Thyroid gland (tissue), 4 donors: ENCODE results near the gene DCAF6. TPM values are rescaled to one million over a fixed set of nuclear protein-coding genes. Genes with fewer than 3 reads are reported as not detected.

ENCODE experiments used
- DNase-seq, 2 donors: peaks; one replicate each; pipeline ENCODE4 v3.0.0-alpha.2; 2019
- H3K27ac ChIP-seq, 3 donors: fragments of 200-600 bp; sonication (generic); 1 replicate in 2 of 3; 2 replicates in 1 of 3; pipeline ENCODE4 v1.5.1; 2016 to 2019; ENCODE audit warnings: mild to moderate bottlenecking in 1 of 3, moderate library complexity in 1 of 3
- H3K27me3 ChIP-seq: fragments of 200-600 bp; sonication (generic); one replicate; pipeline ENCODE4 v1.5.1; 2019
- H3K36me3 ChIP-seq, 2 donors: fragments of 200-600 bp; sonication (generic); one replicate each; pipeline ENCODE4 v1.5.1; 2016 to 2019
- H3K4me1 ChIP-seq, 2 donors: fragments of 200-600 bp; sonication (generic); one replicate each; pipeline ENCODE4 v1.5.1; 2017 to 2019
- H3K4me3 ChIP-seq, 3 donors: fragments of 200-600 bp; sonication (generic); replicated peaks in 1 of 3; 1 replicate in 2 of 3; 2 replicates in 1 of 3; pipeline ENCODE4 v1.5.1; 2016; ENCODE audit warnings: mild to moderate bottlenecking in 1 of 3
- H3K9me3 ChIP-seq: fragments of 200-600 bp; sonication (generic); one replicate; pipeline ENCODE4 v1.5.1; 2017
- POLR2A ChIP-seq, 2 donors: fragments of 450-650 bp; IDR thresholded peaks; one replicate each; pipeline ENCODE4 v1.6.1; 2017; ENCODE audit warnings: antibody characterized with exemption in 2 of 2, mild to moderate bottlenecking in 2 of 2, moderate library complexity in 1 of 2
- WGBS, 2 donors: methylation state at CpG; one replicate each; pipeline ENCODE4 v1.1.5; 2017; 5-methylcytosine and 5-hydroxymethylcytosine counted together
- intact Hi-C: fragments of 100-400 bp; cut with DNase I; formaldehyde crosslinking; loops from one replicate; pipeline ENCODE4 v1.15.1; 2023
- total RNA-seq, 4 donors: library from RNA; depleted of rRNA; stranded (reverse); fragments of >200 nt; gene quantifications; one replicate each; pipeline ENCODE4 v1.2.3, GENCODE V29; 2016
- TF ChIP-seq, protein P1 (sequence below), 6 experiments: fragments of 200-600 bp in 3 of 6; fragments of 450-650 bp in 3 of 6; sonication (generic) in 3 of 6; IDR thresholded peaks; one replicate each; pipeline ENCODE4 v1.5.1; 2016 to 2019; ENCODE audit warnings: antibody characterized with exemption in 6 of 6, mild to moderate bottlenecking in 2 of 6, inconsistent platforms in 1 of 6, moderate library complexity in 1 of 6

DCAF6 gene
- total RNA-seq, 4 donors from 2014 or later = 73.7 to 88.7 (median 79.2) TPM

DNA sequence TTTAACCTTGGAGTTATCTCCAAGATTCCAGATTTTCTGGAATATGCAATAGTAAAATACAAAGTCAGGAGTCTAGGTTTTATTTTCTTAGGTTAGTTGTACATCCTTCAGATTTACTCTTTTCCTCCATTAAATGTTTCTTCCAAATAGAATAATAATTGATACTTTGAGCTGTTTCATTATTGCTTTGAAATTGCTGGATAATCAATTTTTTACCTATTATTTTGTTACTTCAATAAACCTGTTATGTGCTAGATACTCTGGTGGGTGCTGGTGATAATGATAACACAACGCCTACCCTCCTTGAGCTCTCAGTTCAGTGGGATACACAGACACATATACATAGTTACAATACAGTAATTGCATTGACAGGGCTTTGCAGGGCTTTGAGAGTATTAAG, 120.9 kb downstream of the DCAF6 start:
- Histone ChIP-seq H3K4me1 (no peaks in the 10 kb centered on the region), H3K36me3 (no peaks in the 10 kb centered on the region), H3K27me3 (no peaks in the 10 kb centered on the region), H3K27ac (no peak overlapping the region), H3K9me3 (no peaks in the 10 kb centered on the region), H3K4me3 (no peak overlapping the region)
- intact Hi-C loops = no loop called here
- 94 to 98% methylated on average over 1 of the region's 1 CpG for WGBS, 2 donors
- DNase-seq = no peak
- no peak for TF ChIP-seq POLR2A (IDR thresholded peaks at IDR 0.05)
- TF ChIP-seq, protein P1, sequence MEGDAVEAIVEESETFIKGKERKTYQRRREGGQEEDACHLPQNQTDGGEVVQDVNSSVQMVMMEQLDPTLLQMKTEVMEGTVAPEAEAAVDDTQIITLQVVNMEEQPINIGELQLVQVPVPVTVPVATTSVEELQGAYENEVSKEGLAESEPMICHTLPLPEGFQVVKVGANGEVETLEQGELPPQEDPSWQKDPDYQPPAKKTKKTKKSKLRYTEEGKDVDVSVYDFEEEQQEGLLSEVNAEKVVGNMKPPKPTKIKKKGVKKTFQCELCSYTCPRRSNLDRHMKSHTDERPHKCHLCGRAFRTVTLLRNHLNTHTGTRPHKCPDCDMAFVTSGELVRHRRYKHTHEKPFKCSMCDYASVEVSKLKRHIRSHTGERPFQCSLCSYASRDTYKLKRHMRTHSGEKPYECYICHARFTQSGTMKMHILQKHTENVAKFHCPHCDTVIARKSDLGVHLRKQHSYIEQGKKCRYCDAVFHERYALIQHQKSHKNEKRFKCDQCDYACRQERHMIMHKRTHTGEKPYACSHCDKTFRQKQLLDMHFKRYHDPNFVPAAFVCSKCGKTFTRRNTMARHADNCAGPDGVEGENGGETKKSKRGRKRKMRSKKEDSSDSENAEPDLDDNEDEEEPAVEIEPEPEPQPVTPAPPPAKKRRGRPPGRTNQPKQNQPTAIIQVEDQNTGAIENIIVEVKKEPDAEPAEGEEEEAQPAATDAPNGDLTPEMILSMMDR (IDR thresholded peaks at IDR 0.05) = no peak

DNA sequence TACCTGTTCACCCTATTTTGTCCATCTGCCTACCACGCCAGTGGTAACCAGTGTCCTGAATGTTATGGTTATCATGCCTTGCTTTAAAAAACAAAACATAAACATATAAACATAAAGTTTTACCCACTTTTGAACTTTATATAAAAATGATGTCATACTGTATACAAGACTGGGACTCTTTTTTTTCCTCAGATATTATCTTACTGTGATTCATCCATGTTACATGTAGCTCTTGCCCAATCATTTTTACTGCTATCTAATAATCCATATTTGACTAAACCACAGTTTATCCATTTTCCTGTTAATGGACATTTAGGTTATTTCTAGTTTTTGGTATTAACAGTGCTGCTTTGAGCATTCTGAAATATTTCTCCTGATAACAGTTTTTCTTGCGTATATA, 121.4 kb downstream of the DCAF6 start:
- 98 to 99% methylated on average over 2 of the region's 2 CpGs for WGBS, 2 donors
- H3K4me3 ChIP-seq = no peak overlapping the region
- H3K36me3 ChIP-seq = no peaks in the 10 kb centered on the region
- no peaks in the 10 kb centered on the region for H3K4me1 ChIP-seq
- H3K27ac ChIP-seq = no peak overlapping the region
- H3K27me3 ChIP-seq = no peaks in the 10 kb centered on the region
- no peaks in the 10 kb centered on the region for H3K9me3 ChIP-seq
- DNase-seq = no peak
- TF ChIP-seq, protein P1 (IDR thresholded peaks at IDR 0.05) = no peak
- TF ChIP-seq POLR2A (IDR thresholded peaks at IDR 0.05) = no peak
- intact Hi-C loops = no loop called here

DNA sequence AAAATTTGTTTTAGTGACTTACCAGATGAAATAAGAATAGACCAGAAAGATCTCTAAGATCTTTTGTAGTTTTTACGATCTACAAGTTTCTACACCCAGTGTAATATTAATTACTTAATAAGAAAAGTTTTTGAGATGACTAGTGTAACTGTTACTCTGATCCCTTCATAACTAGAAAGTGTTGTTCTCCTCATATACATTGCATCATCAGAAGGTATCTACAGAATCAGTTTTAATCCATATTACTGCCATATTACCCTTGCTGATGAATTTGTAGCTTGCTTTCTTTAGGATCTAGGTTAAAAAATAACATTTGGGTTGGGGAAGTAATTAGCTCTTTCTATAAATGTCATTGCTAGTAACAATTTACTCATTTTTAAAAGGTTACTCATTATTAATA, 127.7 kb downstream of the DCAF6 start:
- intact Hi-C loops = no loop called here
- TF ChIP-seq POLR2A (IDR thresholded peaks at IDR 0.05) = no peak
- TF ChIP-seq, protein P1 (IDR thresholded peaks at IDR 0.05) = no peak
- no peaks in the 10 kb centered on the region for H3K9me3 ChIP-seq
- no peak for DNase-seq
- WGBS, 2 donors = 95 to 100% methylated on average over 1 of the region's 1 CpG
- peaks cover 0 to 19% of the 10 kb centered on the region in 2 donors for H3K36me3 ChIP-seq
- H3K27ac ChIP-seq = no peak overlapping the region
- H3K4me3 ChIP-seq = no peak overlapping the region
- H3K4me1 ChIP-seq = no peaks in the 10 kb centered on the region
- no peaks in the 10 kb centered on the region for H3K27me3 ChIP-seq

DNA sequence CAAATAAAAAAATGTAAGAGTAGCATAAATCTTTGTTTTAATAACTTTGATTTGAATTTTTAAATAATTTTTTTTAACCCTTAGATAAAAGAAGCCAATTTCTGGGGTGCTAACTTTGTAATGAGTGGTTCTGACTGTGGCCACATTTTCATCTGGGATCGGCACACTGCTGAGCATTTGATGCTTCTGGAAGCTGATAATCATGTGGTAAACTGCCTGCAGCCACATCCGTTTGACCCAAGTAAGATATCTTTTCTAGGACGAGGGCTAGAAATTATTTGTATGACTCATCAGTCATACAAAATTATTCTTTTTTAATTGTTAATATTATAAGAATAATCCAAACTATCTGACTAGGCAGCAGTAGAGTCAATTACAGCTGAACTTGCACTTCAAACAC, 129.0 kb downstream of the DCAF6 start:
- Histone ChIP-seq H3K4me3 (no peak overlapping the region), H3K27me3 (no peaks in the 10 kb centered on the region), H3K36me3 (peaks cover 0 to 20% of the 10 kb centered on the region in 2 donors), H3K9me3 (no peaks in the 10 kb centered on the region), H3K27ac (no peak overlapping the region), H3K4me1 (no peaks in the 10 kb centered on the region)
- no peak for DNase-seq
- WGBS, 2 donors = 91 to 93% methylated on average over 3 of the region's 3 CpGs
- TF ChIP-seq, protein P1 (IDR thresholded peaks at IDR 0.05) = no peak
- no peak for TF ChIP-seq POLR2A (IDR thresholded peaks at IDR 0.05)
- intact Hi-C loops = no loop called here

DNA sequence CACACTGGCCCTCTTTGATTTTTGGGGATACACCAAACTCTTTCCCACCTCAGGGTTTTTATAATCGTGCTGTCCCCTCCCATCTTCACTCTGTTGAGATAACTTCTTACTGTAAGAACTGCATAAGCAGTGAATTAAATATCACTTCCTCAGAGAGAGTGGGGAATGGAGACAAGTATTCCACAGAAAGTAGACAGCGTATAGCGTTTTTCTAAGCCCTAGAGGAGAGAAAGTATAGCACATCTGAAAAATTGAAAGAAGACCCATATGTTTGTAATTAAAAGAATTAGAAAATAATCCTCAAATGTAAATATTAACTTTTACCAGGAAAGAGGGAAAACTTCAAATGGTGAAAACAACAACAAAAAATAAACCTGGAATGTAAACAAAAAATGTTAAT, 132.9 kb downstream of the DCAF6 start:
- Histone ChIP-seq H3K36me3 (peaks cover 9 to 29% of the 10 kb centered on the region in 2 donors), H3K9me3 (no peaks in the 10 kb centered on the region)
- 93 to 94% methylated on average over 3 of the region's 3 CpGs for WGBS, 2 donors

More for the DNA sequence above, 132.9 kb downstream of the DCAF6 start:
- DNase-seq = no peak
- H3K4me3 ChIP-seq = no peak overlapping the region
- no peak for TF ChIP-seq POLR2A (IDR thresholded peaks at IDR 0.05)
- TF ChIP-seq, protein P1 (IDR thresholded peaks at IDR 0.05) = no peak
- H3K27me3 ChIP-seq = no peaks in the 10 kb centered on the region
- no peak overlapping the region for H3K27ac ChIP-seq
- intact Hi-C loops = no loop called here
- H3K4me1 ChIP-seq = no peaks in the 10 kb centered on the region
